ENCODE measurements around the gene CFAP46.

DNA sequence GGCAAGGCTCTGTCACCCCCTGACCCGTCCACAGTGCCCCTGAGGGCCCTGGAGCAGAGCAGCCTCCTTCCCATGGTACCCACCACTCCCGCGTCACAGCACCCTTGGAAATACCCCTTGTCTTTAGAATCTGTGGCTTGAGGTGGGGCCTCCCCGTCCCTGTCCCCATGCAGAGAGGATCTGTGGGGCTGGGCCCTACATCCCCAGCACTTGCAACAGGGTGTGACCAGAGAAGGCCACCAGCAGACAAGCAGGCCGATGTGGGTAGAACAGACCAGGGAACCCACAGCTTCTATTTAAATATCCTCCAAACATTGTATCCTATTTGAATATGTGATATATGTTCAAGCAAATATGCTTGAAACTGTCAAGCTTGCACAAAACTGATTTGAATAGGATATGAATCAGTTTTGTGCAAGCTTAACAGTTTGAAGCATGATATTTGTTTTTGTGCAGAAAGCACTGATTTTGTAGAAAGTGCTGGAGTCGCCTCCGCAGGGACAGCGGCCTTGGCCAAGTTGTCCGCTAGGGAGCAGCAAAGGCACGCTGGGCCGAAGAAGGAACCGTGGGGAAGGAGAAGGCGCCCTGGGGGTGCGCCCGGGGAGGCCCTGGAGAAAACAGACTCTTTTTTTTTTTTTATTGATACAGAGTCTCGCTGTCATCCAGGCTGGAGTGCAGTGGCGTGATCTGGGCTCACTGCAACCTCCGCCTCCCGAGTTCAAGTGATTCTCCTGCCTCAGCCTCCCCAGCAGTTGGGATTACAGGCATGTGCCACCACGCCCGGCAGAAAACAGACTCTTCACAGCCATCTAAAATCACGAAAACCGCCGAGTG lies 2.2 kb downstream of the CFAP46 start:
- TF ChIP-seq, protein P1, sequence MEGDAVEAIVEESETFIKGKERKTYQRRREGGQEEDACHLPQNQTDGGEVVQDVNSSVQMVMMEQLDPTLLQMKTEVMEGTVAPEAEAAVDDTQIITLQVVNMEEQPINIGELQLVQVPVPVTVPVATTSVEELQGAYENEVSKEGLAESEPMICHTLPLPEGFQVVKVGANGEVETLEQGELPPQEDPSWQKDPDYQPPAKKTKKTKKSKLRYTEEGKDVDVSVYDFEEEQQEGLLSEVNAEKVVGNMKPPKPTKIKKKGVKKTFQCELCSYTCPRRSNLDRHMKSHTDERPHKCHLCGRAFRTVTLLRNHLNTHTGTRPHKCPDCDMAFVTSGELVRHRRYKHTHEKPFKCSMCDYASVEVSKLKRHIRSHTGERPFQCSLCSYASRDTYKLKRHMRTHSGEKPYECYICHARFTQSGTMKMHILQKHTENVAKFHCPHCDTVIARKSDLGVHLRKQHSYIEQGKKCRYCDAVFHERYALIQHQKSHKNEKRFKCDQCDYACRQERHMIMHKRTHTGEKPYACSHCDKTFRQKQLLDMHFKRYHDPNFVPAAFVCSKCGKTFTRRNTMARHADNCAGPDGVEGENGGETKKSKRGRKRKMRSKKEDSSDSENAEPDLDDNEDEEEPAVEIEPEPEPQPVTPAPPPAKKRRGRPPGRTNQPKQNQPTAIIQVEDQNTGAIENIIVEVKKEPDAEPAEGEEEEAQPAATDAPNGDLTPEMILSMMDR (IDR thresholded peaks at IDR 0.05 in 8 of 11, conservative IDR thresholded peaks at IDR 0.05 in 3 of 11): peak; percentile 36 to 84 (median 71)
- TF ChIP-seq POLR2A (IDR thresholded peaks at IDR 0.05): no peak
- no peak for TF ChIP-seq POLR2AphosphoS5 (IDR thresholded peaks at IDR 0.05)

All from spleen (tissue), 7 donors.